Mesenchymal stem cell (in vitro differentiated cells and primary cell): ENCODE results near the gene CMC2.
A peak's percentile ranks its signal among the peaks of the same experiment; 100 is the strongest.

Experiments
- DNase-seq: peaks from one replicate; pipeline ENCODE4 v3.0.0-alpha.2; 2013
- H2AFZ ChIP-seq: one replicate; pipeline ENCODE4 v1.6.1; 2013; ENCODE audit warnings: low read depth, mild to moderate bottlenecking, control low read depth, inconsistent platforms, low read length, moderate library complexity
- H2AK5ac ChIP-seq: 2 replicates; pipeline ENCODE4 v1.6.1; 2013; ENCODE audit warnings: low read length, moderate library complexity, mild to moderate bottlenecking, inconsistent platforms; ENCODE audit not compliant: severe bottlenecking
- H2BK120ac ChIP-seq: one replicate; pipeline ENCODE4 v1.6.1; 2013; ENCODE audit warnings: low read depth, mild to moderate bottlenecking, inconsistent platforms, low read length, moderate library complexity
- H2BK12ac ChIP-seq, 2 experiments: one replicate each; pipeline ENCODE4 v1.6.1; 2013; ENCODE audit warnings: inconsistent platforms in 2 of 2, low read length in 2 of 2, mild to moderate bottlenecking in 2 of 2, moderate library complexity in 2 of 2, control low read depth in 1 of 2
- H2BK15ac ChIP-seq: one replicate; pipeline ENCODE4 v1.6.1; 2013; ENCODE audit warnings: mild to moderate bottlenecking, low read depth, inconsistent platforms; ENCODE audit not compliant: poor library complexity, severe bottlenecking
- H2BK5ac ChIP-seq: 2 replicates; pipeline ENCODE4 v1.6.1; 2013; ENCODE audit warnings: low read depth, mild to moderate bottlenecking, low read length, control low read depth, inconsistent platforms; ENCODE audit not compliant: poor library complexity, severe bottlenecking
- H3K14ac ChIP-seq, 2 experiments: one replicate each; pipeline ENCODE4 v1.6.1; 2013; ENCODE audit warnings: inconsistent platforms in 2 of 2, low read length in 2 of 2, control low read depth in 1 of 2, mild to moderate bottlenecking in 1 of 2, moderate library complexity in 1 of 2
- H3K18ac ChIP-seq, 2 experiments: one replicate each; pipeline ENCODE4 v1.6.1; 2013; ENCODE audit warnings: inconsistent platforms in 2 of 2, low read length in 2 of 2, control low read depth in 1 of 2, low read depth in 1 of 2, mild to moderate bottlenecking in 1 of 2
- H3K23ac ChIP-seq, 2 experiments: one replicate each; pipeline ENCODE4 v1.6.1; 2013; ENCODE audit warnings: inconsistent platforms in 2 of 2, low read length in 2 of 2, mild to moderate bottlenecking in 2 of 2, moderate library complexity in 2 of 2, control low read depth in 1 of 2
- H3K27ac ChIP-seq: 2 replicates; pipeline ENCODE4 v1.5.1; 2013; ENCODE audit warnings: mild to moderate bottlenecking, moderate library complexity, low read length, control low read depth, inconsistent platforms; ENCODE audit not compliant: poor library complexity, severe bottlenecking
- H3K27me3 ChIP-seq, 2 experiments: 2 replicates each; pipeline versions ENCODE4 v1.6.1 to v1.7.0; 2013; ENCODE audit warnings: low read length in 2 of 2, mild to moderate bottlenecking in 2 of 2, moderate library complexity in 2 of 2, control low read depth in 1 of 2, inconsistent platforms in 1 of 2; ENCODE audit not compliant: control insufficient read depth in 1 of 2, insufficient read depth in 1 of 2
- H3K36me3 ChIP-seq, 2 experiments: 2 replicates each; pipeline versions ENCODE4 v1.6.1 to v1.7.0; 2013; ENCODE audit warnings: low read length in 2 of 2, control low read depth in 1 of 2, inconsistent platforms in 1 of 2, low read depth in 1 of 2, mild to moderate bottlenecking in 1 of 2; ENCODE audit not compliant: insufficient read depth in 2 of 2, control insufficient read depth in 1 of 2
- H3K4ac ChIP-seq, 2 experiments: one replicate each; pipeline ENCODE4 v1.6.1; 2013; ENCODE audit warnings: inconsistent platforms in 2 of 2, low read length in 2 of 2, mild to moderate bottlenecking in 2 of 2, moderate library complexity in 2 of 2, control low read depth in 1 of 2, low read depth in 1 of 2
- H3K4me1 ChIP-seq: 2 replicates; pipeline ENCODE4 v1.6.1; 2013; ENCODE audit warnings: low read depth, low read length, control low read depth; ENCODE audit not compliant: control insufficient read depth, insufficient read depth
- H3K4me2 ChIP-seq: 2 replicates; pipeline ENCODE4 v1.6.1; 2013; ENCODE audit warnings: low read length, mild to moderate bottlenecking, inconsistent platforms; ENCODE audit not compliant: poor library complexity, severe bottlenecking
- H3K4me3 ChIP-seq, 2 experiments: 2 replicates each; pipeline versions ENCODE4 v1.5.1 to v1.7.0; 2013; ENCODE audit warnings: low read length in 2 of 2, mild to moderate bottlenecking in 2 of 2, control low read depth in 1 of 2, low read depth in 1 of 2; ENCODE audit not compliant: insufficient read depth in 1 of 2
- H3K79me1 ChIP-seq: replicated peaks from 2 replicates; pipeline ENCODE4 v1.6.1; 2013; ENCODE audit warnings: mild to moderate bottlenecking, control low read depth, low read length, inconsistent platforms; ENCODE audit not compliant: poor library complexity, severe bottlenecking
- H3K9ac ChIP-seq: 2 replicates; pipeline ENCODE4 v1.7.0; 2013; ENCODE audit warnings: mild to moderate bottlenecking, low read length, moderate library complexity
- H3K9me3 ChIP-seq: 2 replicates; pipeline ENCODE4 v1.7.0; 2013; ENCODE audit warnings: mild to moderate bottlenecking, low read length; ENCODE audit not compliant: control insufficient read depth
- H4K8ac ChIP-seq: one replicate; pipeline ENCODE4 v1.6.1; 2013; ENCODE audit warnings: inconsistent platforms, mild to moderate bottlenecking, low read length, moderate library complexity
- H4K91ac ChIP-seq: one replicate; pipeline ENCODE4 v1.6.1; 2013; ENCODE audit warnings: mild to moderate bottlenecking, low read length, inconsistent platforms
- WGBS: methylation state at CpG from one replicate; pipeline ENCODE4 v1.1.7; 2013; ENCODE audit warnings: mixed read lengths; 5-methylcytosine and 5-hydroxymethylcytosine counted together

Gene CMC2

GRCh38 chr16:80984124-80984892 is 22.4 kb downstream of the CMC2 start:
- H3K23ac ChIP-seq: no peak overlapping the region
- H3K4me1 ChIP-seq: peaks cover 1% of the 10 kb centered on the region
- H3K9me3 ChIP-seq: no peaks in the 10 kb centered on the region
- H3K9ac ChIP-seq: no peak overlapping the region
- no peak overlapping the region for H4K91ac ChIP-seq
- no peak overlapping the region for H2BK120ac ChIP-seq
- no peak overlapping the region for H3K14ac ChIP-seq
- WGBS: 94% methylated on average over 6 of the region's 6 CpGs
- H2BK12ac ChIP-seq: no peak overlapping the region
- H3K4me3 ChIP-seq: no peak overlapping the region
- H3K27me3 ChIP-seq: no peaks in the 10 kb centered on the region
- H3K4ac ChIP-seq: no peak overlapping the region
- no peak overlapping the region for H3K18ac ChIP-seq
- H2BK5ac ChIP-seq: no peak overlapping the region
- no peak for DNase-seq
- no peak overlapping the region for H2AFZ ChIP-seq
- H4K8ac ChIP-seq: no peak overlapping the region
- H3K79me1 ChIP-seq: peaks cover 31% of the 10 kb centered on the region
- H3K36me3 ChIP-seq: peaks cover 10% of the 10 kb centered on the region in 2 experiments
- no peak overlapping the region for H2AK5ac ChIP-seq
- H3K27ac ChIP-seq: no peak overlapping the region
- no peak overlapping the region for H2BK15ac ChIP-seq
- H3K4me2 ChIP-seq: no peak overlapping the region

GRCh38 chr16:80982646-80983045 is 24.0 kb downstream of the CMC2 start:
- WGBS: 65% methylated on average over 3 of the region's 4 CpGs
- Histone ChIP-seq H2AFZ (no peak overlapping the region), H2BK12ac (no peak overlapping the region), H3K18ac (no peak overlapping the region), H3K4me3 (no peak overlapping the region), H2BK120ac (no peak overlapping the region), H4K91ac (no peak overlapping the region), H4K8ac (no peak overlapping the region), H3K4me1 (peaks cover 4% of the 10 kb centered on the region), H3K36me3 (peaks cover 5 to 17% of the 10 kb centered on the region in 2 experiments), H2BK5ac (no peak overlapping the region), H3K4me2 (no peak overlapping the region), H3K23ac (no peak overlapping the region), H3K4ac (no peak overlapping the region), H2BK15ac (no peak overlapping the region), H3K79me1 (peaks cover 26% of the 10 kb centered on the region), H3K9me3 (no peaks in the 10 kb centered on the region), H3K27ac (no peak overlapping the region), H2AK5ac (no peak overlapping the region), H3K14ac (no peak overlapping the region), H3K9ac (no peak overlapping the region), H3K27me3 (no peaks in the 10 kb centered on the region)
- no peak for DNase-seq

GRCh38 chr16:80981103-80981502 is 25.6 kb downstream of the CMC2 start:
- Histone ChIP-seq H2AFZ (no peak overlapping the region), H2BK120ac (no peak overlapping the region), H3K36me3 (peaks cover 5 to 29% of the 10 kb centered on the region in 2 experiments), H2BK5ac (no peak overlapping the region), H3K9ac (no peak overlapping the region), H3K4me1 (peaks cover 4% of the 10 kb centered on the region), H3K27ac (no peak overlapping the region), H3K14ac (no peak overlapping the region), H3K23ac (no peak overlapping the region), H2BK15ac (no peak overlapping the region), H3K4me3 (no peak overlapping the region), H3K79me1 (peaks cover 20% of the 10 kb centered on the region), H2AK5ac (no peak overlapping the region), H3K27me3 (no peaks in the 10 kb centered on the region), H3K4me2 (no peak overlapping the region), H3K4ac (no peak overlapping the region), H3K9me3 (no peaks in the 10 kb centered on the region), H3K18ac (no peak overlapping the region), H2BK12ac (no peak overlapping the region), H4K91ac (no peak overlapping the region), H4K8ac (no peak overlapping the region)
- no peak for DNase-seq

- 95% methylated on average over 1 of the region's 1 CpG for WGBS
- peaks cover 22% of the 10 kb centered on the region for H3K79me1 ChIP-seq
- no peak overlapping the region for H3K4me3 ChIP-seq
- no peak overlapping the region for H2AFZ ChIP-seq
- H4K8ac ChIP-seq: no peak overlapping the region
- H3K27ac ChIP-seq: no peak overlapping the region
- H3K18ac ChIP-seq: no peak overlapping the region
- no peak overlapping the region for H3K4ac ChIP-seq
- H2BK5ac ChIP-seq: no peak overlapping the region
- peak; percentile 18 for DNase-seq
- H2BK15ac ChIP-seq: no peak overlapping the region
- H2BK12ac ChIP-seq: no peak overlapping the region
- H3K4me1 ChIP-seq: peaks cover 3% of the 10 kb centered on the region
- no peak overlapping the region for H3K9ac ChIP-seq
- no peak overlapping the region for H3K4me2 ChIP-seq
- no peaks in the 10 kb centered on the region for H3K27me3 ChIP-seq
- H3K23ac ChIP-seq: no peak overlapping the region
- peaks cover 5 to 46% of the 10 kb centered on the region in 2 experiments for H3K36me3 ChIP-seq
- no peak overlapping the region for H2AK5ac ChIP-seq
- H2BK120ac ChIP-seq: no peak overlapping the region
- H4K91ac ChIP-seq: no peak overlapping the region
- H3K14ac ChIP-seq: no peak overlapping the region
- H3K9me3 ChIP-seq: no peaks in the 10 kb centered on the region
Observed at GRCh38 chr16:80976946-80977345, 29.7 kb downstream of the CMC2 start.
